CMK (cell line): ENCODE results near the gene KLHL10.
A peak's percentile ranks its signal among the peaks of the same experiment; 100 is the strongest.
"Not testable (repeated sequence)": the region's sequence is repeated elsewhere in the genome, so short reads cannot be mapped to it uniquely, and the experiment has no call there.

Experiments
- DNase-seq: peaks from one replicate; pipeline ENCODE4 v3.0.0-alpha.2; 2010; ENCODE audit warnings: low read depth

KLHL10 gene

DNA sequence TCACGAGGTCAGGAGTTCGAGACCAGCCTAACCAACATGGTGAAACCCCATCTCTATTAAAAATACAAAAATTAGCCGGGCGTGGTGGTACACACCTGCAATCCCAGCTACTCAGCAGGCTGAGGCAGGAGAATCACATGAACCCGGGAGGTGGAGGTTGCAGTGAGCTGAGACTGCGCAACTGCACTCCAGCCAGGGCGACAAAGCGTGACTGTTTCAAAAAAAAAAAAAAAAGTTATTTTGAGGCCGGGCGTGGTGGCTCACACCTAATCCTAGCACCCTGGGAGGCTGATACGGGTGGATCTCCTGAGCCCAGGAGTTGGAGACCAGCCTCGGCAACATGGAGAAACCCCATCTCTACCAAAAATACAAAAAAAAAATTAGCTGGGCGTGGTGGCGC, 13.8 kb downstream of the KLHL10 start:
- DNase-seq: not testable (repeated sequence)

GRCh38 chr17:41860254-41860931, 22.8 kb downstream of the KLHL10 start:
- no peak for DNase-seq

- DNase-seq: no peak
Observed at GRCh38 chr17:41863074-41863848, 25.6 kb downstream of the KLHL10 start.

- no peak for DNase-seq
Observed at GRCh38 chr17:41864498-41864835, 26.8 kb downstream of the KLHL10 start.

- peak; percentile 55 for DNase-seq
Observed at GRCh38 chr17:41864836-41865595, 27.4 kb downstream of the KLHL10 start, which contains the start of gene KLHL11. Gene KLHL11, minus strand, starts transcription at chr17:41865423. Its CDS starts 53 bp downstream, at chr17:41865370.

DNA sequence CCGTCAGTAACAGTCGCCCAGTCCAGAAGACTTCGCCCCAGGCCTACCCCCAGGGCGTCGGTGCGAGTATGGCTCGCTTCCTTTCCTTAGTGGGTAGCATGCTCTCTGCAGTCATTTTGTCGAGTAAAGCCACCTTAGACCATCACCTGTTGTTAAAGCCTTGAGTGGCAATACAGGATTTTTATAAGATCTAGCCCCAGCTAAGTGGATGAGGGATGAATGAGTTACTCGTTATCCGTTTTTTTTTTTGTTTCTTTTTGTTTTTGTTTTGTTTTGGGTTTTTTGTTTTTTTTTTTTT, 27.9 kb downstream of the KLHL10 start:
- DNase-seq: no peak

- DNase-seq: no peak
Observed at GRCh38 chr17:41868568-41868967, 30.9 kb downstream of the KLHL10 start.

DNA sequence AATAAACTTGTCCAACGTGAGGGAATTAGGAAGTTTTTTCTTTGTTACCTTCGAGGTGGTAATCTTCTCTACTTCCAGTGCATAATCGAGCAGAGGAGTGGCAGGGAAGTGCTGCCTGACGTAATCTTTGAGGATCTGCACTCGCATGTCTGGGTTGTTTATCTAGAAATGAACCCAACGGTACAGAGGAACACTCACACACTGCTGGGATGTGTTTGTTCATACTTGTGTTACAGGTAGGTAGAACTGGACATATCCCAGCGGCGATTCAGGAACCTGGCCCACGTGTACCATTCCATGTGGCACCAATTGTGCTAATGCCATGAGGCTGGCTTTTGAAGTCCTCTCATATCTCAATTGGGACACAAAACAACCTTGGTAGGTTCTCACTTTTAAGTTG, 31.8 kb downstream of the KLHL10 start:
- no peak for DNase-seq

DNA sequence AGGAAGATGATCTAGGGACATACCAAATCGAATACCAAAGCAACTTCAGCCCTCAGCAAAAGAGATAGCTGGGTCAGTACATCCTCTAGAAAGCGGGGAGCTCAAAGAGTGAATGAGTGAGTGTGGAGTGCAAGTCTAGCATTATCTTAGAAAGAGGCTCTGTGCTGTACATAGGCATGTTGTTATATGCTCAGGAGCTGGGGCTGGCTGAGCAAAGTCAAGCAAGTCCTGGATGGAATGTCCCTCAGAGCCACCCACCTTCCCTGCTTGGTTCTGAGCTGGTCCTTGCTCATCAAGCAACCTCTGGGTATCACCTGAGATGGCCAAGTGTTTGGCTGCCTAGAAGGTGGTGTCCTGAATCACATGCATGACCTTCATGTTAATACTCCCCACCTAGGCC, 32.5 kb downstream of the KLHL10 start:
- no peak for DNase-seq

GRCh38 chr17:41870627-41871026, 33.0 kb downstream of the KLHL10 start:
- DNase-seq: no peak

GRCh38 chr17:41871789-41872188, 34.2 kb downstream of the KLHL10 start:
- no peak for DNase-seq

- DNase-seq: no peak
Observed at GRCh38 chr17:41873559-41874292, 36.1 kb downstream of the KLHL10 start.

- not testable (repeated sequence) for DNase-seq
Observed at GRCh38 chr17:41874293-41874670, 36.7 kb downstream of the KLHL10 start.

DNA sequence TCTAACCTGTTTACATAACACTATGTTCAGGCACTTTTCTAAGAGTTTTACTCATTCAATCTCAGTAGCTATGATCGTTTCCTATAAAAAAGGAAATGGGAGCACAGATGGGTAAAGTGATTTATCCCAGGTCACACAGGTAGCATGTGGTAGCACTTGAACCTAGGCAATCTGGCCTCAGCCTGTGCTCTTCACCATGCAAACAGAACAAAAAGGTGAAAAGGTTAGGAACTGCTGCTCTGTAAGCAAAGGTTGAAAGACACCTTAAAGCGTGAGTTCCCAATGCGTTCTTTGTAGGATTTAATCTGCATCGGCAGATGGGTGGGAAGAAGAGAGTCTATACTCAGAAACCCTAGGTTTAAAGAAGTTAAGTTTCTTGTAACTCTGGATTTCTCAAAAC, 42.5 kb downstream of the KLHL10 start:
- no peak for DNase-seq

- DNase-seq: no peak
Observed at GRCh38 chr17:41882756-41883155, 45.1 kb downstream of the KLHL10 start.

DNA sequence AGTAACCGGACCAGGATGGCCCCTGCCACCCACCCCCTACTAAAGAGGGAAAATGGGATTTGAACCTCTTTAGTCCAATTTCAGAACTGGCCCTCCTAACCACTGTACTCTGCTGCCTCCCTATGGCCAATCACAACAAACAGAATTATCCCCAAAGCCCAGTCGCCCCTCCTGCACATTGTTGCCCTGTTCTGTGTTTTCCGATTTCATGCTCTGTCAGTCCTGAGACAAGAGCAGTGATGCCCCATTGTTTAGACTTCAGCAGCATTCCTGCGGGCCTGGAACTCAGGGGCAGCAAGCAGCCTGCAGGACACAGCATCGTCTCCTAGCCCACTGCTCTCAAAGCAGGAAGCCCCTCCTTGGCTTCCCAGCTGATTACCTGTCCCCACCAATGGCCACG, 48.1 kb downstream of the KLHL10 start:
- DNase-seq: no peak

DNA sequence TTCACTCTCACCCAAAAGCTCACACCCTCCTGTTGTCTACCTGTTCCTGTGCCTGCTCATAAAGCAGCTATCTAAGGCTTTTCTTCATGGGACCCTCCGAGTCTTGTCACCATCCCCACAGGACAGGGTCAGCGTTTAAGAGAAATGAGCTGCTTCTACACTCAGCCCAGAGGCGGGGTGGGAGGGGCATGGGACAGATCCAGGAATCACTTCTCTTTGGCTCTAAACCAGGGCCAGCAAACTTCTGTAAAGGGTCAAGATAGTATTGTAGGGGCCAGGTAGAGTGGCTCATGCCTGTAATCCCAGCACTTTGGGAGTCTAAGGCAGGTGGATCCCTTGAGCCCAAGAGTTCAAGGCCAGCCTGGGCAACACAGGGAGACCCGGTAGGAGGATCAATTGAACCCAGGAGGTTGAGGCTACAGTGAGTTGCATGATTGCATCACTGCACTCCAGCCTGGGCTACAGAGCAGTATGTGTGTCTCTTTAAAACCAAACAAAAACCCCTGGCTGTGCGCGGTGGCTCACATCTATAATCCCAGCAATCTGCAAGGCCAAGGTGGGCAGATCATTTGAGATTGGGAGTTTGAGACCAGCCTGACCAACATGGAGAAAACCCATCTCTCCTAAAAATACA, 50.8 kb downstream of the KLHL10 start:
- DNase-seq: no peak

DNA sequence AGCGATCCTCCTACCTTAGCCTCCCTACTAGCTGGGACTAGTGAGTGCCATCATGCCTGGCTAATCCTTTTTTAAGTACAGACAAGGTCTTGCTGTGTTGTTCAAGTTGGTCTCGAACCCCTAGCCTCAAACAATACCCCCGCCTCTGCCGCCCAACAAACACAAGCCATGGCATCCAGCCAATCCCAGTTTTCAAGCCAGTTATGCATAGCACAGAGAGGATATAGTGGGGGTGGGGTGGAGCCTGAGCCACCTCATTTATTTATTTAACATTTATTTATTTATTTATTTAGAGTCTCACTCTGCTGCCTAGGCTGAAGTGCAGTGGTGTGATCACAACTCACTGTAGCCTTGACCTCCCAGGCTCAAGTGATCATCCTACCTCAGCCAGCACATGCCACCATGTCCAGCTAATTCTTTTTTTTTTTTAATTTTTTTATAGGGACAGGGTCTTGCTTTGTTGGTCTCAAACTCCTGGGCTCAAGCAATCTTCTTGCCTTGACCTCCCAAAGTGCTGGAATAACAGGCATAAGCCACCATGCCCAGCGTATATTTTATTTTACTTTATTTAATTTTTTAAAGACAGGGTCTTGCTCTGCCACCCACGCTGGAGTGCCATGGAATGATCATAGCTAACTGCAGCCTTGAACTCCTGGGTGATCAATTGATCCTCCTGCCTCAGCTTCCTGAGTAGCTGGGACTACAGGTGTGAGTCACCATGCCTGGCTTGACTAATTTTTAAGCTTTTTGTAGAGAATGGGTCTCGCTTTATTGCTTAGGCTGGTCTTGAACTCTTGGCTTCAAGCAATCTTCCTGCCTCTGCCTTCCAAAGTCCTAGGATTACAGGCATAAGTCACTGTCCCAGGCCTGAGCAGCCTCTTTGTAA, 53.8 kb downstream of the KLHL10 start:
- DNase-seq: no peak

DNA sequence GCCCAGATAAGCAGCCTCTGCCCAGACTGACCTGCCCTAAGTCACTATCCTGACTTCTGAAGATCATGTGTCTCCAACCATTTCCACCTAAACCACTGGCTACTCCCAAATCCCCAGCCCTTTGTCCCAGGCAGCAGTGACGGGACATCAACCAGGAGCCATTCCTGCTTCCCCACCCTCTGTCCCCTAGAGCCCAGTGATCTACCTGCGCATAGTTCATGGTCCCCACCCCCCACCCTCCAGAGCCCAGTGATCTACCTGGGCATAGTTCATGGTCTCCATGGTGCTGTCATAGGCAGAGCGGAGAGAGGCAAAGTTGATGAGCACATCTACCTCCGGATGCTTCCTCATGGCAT, 54.4 kb downstream of the KLHL10 start:
- DNase-seq: no peak

- DNase-seq: no peak
Observed at GRCh38 chr17:41893384-41893783, 55.8 kb downstream of the KLHL10 start.

GRCh38 chr17:41894791-41895331, 57.2 kb downstream of the KLHL10 start:
- DNase-seq: no peak
